Measurements from ENCODE around the gene ETV5.
"Not testable (repeated sequence)": the region's sequence is repeated elsewhere in the genome, so short reads cannot be mapped to it uniquely, and the experiment has no call there.

The ETV5 gene

DNA sequence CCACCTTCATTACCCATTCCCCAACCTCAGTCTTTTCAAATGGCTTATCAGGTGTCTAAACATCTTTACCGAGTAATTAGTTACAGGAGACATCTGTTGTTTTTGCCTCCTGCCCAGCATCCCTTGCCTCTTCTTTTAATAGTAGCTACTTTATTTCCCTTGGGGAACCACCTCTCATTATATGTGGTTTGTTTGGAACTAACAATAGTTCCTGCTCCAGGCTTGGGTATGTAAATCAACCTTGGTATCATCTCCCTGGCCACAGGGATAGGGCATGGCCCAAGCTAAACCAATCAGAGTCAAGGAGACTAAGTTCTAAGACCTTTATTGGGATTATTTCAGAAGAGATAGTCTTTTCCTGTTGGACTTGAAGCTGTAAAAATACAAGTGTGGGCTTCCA is 76.6 kb downstream of the ETV5 start:
- no peak for DNase-seq

DNA sequence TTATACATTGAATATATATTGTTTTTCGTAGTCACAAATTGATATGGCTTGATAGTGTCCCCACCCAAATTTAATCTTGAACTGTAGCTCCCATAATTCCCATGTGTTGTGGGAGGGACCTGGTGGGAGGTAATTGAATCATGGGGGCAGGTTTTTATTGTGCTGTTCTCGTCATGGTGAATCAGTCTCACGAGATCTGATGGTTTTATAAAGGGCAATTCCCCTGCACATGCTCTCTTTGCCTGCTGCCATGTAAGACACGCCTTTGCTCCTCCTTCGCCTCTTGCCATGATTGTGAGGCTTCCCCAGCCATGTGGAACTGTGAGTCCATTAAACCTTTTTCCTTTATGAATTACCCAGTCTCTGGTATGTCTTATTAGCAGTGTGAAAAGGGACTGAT is 82.9 kb downstream of the ETV5 start:
- DNase-seq, result not testable (repeated sequence)

DNA sequence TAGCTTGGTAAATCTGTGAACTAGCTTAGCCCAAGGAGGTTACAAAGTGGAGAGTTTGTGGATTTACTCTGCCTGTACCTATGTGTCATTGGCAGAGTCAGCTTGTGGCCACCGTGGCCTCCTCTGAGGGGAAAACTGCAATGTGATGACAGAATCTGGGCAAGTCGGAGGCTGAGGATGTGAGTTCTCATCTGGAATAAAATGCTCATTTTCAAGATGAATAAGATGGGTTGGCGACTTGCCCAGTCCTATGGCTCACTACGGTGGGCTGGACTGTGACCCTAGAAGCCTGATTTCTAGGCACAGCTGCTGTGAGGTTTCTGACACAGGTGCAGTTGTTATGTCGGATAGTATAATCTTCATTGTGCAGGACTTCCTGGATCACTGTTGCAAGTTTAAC is 83.7 kb downstream of the ETV5 start:
- DNase-seq, result no peak

DNA sequence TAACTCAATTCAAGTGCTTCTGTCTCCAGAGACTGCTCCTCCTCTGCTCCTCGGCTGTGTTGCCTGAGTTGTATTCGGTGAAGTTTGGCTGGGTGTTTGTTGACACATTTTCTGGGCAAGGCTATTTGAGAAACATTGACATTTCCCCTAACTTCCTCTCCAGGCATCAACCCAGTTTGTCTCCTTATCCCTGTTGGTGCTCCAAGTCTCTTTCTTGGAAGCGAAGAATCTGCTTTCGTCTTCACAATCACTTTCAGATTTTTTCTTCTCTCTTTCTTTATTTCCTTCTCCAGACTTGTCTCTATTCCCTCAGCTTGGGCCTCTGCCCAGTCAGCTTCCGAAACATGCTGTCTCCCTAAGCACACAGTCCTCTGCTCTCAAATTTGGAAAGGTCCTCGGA is 84.7 kb downstream of the ETV5 start:
- DNase-seq, result peak in 4 of 56 donors; percentile 7 to 44 (median 24)

DNA sequence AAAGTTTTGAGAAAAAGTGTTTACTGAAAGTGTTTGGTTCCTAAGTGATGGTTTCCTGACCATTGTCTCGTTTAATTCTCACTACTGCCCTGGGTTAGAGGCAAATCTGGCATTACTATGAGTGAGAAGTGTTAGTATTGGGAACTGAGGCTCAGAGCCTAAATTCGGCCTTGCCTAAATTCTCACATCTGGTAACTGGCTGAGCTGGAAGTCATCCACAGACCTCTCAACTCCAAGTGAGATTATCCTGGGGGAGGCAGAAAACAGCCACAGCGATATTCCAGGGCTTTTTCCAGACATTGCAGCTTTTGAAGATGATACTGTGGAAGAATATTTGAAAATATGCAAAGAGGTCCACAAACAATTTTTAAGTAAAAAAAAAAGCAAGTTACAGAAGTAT is 86.0 kb downstream of the ETV5 start:
- DNase-seq, result no peak

DNA sequence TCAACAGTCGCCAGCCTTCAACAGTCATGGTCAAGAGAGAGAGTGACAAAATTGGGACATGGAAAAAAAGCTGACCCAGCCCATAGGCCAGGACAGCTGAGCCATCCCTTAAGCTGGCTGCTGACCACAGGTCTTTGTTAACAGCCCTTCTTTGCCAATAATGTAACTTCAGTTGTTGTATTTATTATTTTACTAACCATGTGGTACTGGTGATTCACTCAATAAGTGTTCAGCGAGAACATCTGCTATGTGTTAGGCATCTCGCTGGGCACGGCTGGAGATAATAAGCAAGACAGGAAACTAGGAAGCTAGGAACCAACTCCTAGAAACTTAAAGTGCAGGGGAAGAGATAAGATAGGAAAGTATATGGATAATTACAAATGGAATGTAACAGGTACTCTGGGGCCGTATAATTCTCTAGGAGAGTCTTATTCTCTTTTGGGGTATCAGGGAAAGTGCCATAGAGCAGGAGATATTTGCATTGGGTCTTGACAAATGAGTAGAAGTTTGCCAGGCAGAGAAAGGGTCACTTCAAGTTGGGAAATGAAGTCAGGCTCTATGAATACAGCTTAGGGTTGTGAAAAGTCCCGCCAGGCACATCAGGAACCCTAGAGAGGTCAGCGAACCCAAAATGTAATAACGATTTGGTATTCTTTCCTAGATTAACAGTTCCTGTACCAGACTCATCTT is 87.1 kb downstream of the ETV5 start:
- DNase-seq, result peak in 4 of 56 donors; percentile 1 to 34 (median 20)

DNA sequence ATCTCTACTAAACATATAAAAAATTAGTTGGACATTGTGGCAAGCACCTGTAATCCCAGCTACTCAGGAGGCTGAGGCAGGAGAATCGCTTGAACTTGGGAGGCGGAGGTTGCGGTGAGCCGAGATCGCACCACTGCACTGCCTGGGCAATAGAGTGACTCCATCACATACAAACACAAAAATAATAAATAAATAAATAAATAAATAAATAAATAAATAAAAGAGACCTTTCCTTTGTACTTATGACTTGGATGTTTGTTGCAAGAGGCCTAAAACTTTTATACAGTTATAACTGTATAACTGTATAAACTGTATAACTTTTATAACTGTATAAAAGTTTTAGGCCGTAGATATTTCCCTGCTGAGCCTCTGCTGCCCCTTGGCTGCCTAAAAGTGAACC is 87.6 kb downstream of the ETV5 start:
- DNase-seq, result not testable (repeated sequence)

DNA sequence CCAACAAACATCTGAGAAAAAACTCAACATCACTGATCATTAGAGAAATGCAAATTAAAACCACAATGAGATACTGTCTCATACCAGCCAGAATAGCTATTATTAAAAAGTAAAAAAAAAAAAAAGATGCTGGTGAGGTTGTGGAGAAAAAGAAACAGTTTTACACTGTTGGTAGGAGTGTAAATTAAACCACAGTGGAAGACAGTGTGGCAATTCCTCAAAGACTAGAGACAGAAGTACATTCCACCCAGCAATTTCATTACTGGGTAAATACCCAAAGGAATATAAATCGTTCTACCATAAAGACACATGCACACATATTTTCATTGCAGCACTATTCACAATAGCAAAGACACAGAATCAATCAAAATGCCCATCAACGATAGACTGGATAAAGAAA is 89.6 kb downstream of the ETV5 start:
- DNase-seq, result not testable (repeated sequence)

DNA sequence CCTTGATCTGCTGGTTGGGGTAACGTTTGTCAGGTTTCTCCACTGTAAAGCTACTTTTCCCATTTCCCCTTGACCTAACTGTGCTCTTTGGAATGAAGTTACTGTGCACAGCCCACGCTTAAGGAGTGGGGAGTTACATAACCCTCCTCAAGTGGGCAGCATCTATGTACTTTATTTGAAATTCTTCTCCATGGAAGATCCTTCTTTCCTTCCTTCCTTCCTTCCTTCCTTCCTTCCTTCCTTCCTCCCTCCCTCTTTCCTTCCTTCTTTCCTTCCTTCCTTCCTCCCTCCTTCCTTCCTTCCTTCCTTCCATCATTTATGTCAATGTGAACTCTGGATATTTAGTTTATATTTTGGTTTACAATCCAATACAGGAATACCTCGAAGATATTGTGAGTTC is 94.0 kb downstream of the ETV5 start:
- no peak for DNase-seq

DNA sequence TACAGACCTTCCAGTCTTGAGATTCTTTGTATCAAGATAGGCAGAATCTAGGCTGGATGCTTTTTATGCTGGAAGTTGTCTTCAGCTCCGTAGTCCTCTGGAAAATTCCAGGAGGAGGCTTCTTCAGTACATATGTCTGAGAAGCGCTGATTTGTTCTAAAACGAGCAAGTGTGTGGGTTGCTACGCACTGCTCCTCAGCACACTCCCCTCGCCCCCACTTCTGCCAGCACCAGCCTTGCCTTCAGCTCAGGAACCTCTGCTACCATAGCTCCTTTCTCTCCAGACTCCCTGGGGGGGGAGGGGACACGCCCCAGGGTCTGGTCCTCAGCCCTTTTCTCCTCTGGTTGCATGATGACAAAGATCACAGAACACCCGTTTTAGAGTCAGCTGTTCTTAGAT is 95.6 kb downstream of the ETV5 start:
- DNase-seq, result peak in 25 of 56 donors; percentile 8 to 70 (median 29)

DNA sequence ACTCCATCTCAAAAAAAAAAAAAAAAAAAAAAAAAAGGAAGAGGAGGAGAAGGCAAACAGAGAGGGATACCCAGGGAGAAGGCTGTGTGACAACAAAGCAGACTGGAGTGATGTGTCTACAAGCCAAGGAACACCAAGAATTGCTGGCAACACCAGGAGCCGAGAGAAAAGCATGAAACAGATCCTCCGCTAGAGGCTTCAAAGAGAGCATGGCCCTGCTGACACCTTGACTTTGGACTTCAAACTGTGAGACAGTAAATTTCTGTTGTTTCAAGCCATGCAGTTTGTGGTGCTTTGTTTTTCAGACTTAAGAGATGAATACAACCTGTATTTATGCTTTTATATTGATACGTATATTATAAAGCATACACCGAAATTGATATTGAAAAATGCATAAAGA is 96.8 kb downstream of the ETV5 start:
- no peak for DNase-seq

DNA sequence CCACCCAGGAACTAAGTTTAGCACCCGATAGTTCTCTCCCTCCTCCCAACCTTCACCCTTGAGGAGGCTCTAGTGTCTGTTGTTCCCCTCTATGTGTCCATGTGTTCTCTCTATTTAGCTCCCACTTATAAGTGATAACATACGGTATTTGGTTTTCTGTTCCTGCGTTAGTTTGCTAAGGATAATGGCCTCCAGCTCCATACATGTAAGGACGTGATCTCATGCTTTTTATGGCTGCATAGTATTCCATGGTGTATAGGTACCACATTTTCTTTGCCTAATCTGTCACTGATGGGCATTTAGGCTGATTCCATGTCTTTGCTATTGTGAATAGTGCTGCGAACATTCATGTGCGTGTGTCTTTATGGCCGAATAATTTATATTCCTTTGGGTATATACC is 104.2 kb downstream of the ETV5 start:
- no peak for DNase-seq

DNA sequence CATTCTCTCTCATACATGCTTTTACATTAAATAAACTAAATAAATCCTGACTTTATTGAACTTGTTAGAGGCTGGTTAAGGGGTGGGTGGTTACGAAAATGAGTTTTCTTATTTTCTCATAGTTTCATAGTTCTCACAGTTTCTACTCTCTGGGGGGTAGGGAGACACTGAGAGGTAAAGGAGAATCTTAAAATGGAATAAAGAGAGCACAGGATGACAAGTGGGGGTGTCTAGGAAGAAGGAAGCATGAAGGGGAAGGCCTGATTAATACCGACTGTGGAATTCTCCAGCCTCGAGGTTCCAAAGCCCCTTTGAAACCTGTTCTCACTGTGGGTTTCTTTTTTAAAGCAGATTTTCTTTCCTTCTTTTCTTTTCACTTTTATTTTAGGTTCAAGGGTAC is 104.7 kb downstream of the ETV5 start:
- no peak for DNase-seq

DNA sequence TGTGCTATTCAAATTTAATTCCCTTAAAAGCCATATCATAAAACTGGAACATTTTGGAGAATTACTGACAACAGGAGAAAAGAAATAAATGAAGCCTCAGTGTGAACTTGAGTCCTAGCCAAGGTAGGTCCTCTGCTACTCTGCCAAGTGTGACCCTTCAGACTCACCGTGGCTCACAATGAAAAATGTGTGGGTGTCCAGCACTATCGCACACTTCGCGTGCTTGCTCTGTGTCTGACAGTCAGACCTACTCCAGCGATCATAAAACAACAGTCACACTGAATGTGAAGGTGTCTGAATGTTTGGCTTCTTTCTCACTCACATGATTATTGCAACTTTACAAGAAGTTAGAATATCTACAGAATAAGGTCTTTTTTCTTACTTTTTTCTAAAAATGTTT is 105.3 kb downstream of the ETV5 start:
- DNase-seq, result no peak

DNA sequence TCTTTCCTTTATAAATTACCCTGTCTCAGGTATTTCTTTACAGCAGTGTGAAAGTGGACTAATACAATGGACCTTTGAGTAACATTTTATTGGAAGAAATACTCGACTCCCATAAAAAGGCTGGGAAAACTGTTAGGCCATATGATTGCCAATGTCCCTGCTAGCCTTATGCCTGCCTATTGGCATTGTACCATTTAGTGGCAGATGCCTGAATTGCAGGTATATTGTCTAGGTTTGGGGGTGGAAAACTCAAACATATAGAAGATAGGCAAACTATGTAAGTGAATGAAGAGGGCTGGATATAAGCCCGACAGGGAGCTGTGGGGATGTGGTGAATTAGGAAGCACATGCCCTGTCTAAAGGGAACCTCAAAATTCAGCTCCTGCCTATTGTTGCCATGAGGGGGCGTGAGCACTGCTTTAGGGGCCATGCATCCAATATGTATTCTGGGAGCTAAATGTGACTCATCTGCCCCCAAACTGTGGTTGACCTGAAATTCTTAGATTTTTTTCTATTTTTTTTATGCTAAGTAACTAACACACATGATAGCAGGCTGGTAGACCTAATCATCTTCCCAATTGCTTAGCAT is 105.9 kb downstream of the ETV5 start:
- DNase-seq, result no peak

DNA sequence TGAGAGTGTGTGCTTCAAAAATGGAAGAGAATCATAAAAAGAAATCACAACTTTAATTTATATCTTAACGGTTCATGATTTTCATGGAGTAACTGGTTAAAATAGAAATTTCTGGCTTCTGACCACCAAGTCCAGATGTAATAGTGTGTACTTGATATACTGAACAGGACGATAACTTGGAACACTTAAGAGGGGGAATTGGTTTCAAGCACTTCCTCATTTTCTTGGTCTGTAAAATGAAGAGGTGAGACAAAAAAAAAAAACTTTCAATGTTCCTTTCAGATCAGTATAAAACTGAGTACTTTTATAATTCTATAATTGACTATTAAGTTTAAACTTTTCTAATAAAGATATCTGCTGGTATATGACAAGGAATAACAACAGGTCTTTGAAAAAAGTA is 107.0 kb downstream of the ETV5 start:
- no peak for DNase-seq

DNA sequence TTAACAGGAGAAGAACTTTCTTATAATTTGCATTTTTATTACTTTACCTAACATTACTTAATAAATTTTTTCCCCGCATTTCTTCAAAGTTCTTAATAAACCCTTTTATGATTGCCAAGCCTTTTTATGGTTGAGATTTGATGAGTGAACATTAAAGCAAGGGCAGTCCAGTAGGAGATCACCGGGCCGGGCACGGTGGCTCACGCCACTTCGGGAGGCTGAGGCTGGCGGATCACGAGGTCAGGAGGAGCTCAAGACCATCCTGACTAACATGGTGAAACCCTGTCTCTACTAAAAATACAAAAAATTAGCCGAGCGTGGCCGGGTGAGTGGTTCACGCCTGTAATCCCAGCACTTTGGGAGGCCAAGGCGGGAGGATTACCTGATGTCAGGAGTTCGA is 109.7 kb downstream of the ETV5 start:
- no peak for DNase-seq

DNA sequence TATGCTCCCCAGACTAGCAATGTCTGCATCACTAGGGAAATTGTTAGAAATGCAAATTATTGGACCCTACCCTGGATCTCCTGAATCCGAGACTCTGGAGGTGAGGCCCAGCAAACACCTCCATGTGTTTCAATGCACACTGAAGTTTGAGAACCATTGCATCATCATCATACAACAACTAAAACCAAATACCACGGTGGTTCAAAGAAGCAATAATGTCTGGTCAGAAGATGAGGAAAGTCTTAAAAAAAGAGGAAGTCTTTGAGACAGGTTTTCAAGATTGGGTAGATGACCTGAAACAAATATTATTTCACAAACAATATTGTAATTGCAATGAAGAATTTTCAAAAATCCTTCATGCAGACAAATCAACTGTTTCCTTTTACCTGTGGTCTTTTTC is 110.8 kb downstream of the ETV5 start:
- no peak for DNase-seq

DNA sequence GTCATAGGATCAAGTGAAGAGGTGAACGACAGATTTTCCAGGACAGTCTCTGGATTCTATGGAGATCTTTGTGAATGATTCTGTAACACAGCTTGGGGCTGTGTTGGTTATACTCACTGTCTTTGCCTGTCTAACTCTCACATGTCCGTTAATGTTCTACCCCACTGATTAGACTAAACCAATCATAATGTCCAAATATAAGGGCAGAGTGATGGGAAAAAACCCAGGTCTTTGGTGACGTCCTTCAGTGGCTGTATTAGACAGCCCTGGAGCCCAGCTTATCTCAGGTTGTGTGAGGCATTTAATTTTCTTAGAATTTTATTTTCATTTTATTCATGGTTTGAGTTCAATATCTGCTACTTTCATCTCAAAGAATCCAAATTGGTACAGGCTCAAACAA is 111.8 kb downstream of the ETV5 start:
- no peak for DNase-seq

All from amygdala (tissue), 56 donors.